ENCODE data around the gene SIGLEC15.

DNA sequence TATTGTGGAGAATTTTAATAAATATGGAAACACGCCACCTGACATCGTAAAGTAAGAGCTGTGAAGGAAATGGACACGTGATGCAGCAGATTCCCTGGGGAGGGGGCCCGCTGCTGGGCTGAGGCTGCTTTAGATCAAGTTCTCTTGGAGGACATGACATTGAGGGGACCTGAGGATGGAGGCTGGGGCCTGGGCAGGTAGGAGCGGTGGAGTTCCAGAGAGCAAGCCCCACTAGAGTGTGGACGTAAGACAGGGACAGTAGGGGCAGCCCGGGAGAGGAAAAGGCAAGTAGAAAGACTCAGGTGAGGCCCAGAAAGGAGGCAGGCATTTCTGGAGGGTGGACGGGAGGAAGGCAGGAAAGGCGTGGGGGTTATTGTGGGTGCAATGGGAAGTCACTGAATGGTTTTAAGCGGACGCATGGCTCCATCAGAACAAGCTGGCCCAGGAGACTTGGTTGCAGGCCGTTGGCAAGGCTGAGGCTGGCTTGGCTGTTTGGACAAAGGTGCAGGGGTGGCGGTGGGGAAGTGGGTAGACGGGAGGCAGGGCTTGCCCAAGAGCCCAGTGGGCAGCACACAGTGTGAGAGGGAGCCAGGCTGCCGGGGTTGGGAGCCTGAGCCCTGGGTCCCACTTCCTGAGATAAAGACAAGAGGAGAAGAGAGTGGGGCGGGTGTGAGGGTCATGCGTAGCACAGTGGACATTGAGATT is 15.7 kb downstream of the SIGLEC15 start:
- TF ChIP-seq CTCF (IDR thresholded peaks at IDR 0.05) (no peak), POLR2A (IDR thresholded peaks at IDR 0.05) (no peak)
